Measurements from ENCODE around the gene TTLL6.

The TTLL6 gene

GRCh38 chr17:48737330-48738043 is 79.5 kb downstream of the TTLL6 start:
- DNase-seq: no peak
- ATAC-seq: no peak

GRCh38 chr17:48735062-48735351 is 82.0 kb downstream of the TTLL6 start:
- ATAC-seq: no peak
- DNase-seq: no peak

- ATAC-seq (no peak), DNase-seq (no peak)
These were observed 82.5 kb downstream of the TTLL6 start for GRCh38 chr17:48734333-48735061.

GRCh38 chr17:48733632-48734328 is 83.2 kb downstream of the TTLL6 start:
- DNase-seq (no peak), ATAC-seq (no peak)

GRCh38 chr17:48732688-48733629 is 84.1 kb downstream of the TTLL6 start:
- no peak for DNase-seq
- ATAC-seq: no peak

- DNase-seq: no peak
- ATAC-seq: no peak
These were observed 85.7 kb downstream of the TTLL6 start for GRCh38 chr17:48731355-48731754.

GRCh38 chr17:48730240-48730550 is 86.8 kb downstream of the TTLL6 start:
- ATAC-seq: no peak
- no peak for DNase-seq

GRCh38 chr17:48729335-48730239 is 87.4 kb downstream of the TTLL6 start:
- no peak for ATAC-seq
- no peak for DNase-seq

- DNase-seq: peak; percentile 54
- no peak for ATAC-seq
These were observed 88.5 kb downstream of the TTLL6 start, which contains the start of gene HOXB13 for GRCh38 chr17:48728232-48729231. HOXB13 (minus strand) TSS chr17:48728750; CDS start chr17:48728593, 157 bp downstream.

- no peak for ATAC-seq
These were observed 89.4 kb downstream of the TTLL6 start for GRCh38 chr17:48727415-48728175.

GRCh38 chr17:48726916-48727286 is 90.1 kb downstream of the TTLL6 start:
- ATAC-seq (no peak), DNase-seq (no peak)

More at GRCh38 chr17:48727415-48728175, 89.4 kb downstream of the TTLL6 start:
- DNase-seq: no peak

GRCh38 chr17:48726114-48726915 is 90.7 kb downstream of the TTLL6 start:
- ATAC-seq: no peak
- no peak for DNase-seq

GRCh38 chr17:48725288-48726064 is 91.6 kb downstream of the TTLL6 start:
- DNase-seq: no peak
- ATAC-seq: no peak

- ATAC-seq (no peak), DNase-seq (no peak)
These were observed 92.1 kb downstream of the TTLL6 start for GRCh38 chr17:48725004-48725287.

GRCh38 chr17:48724251-48725003 is 92.6 kb downstream of the TTLL6 start:
- DNase-seq: peak; percentile 87
- peak; percentile 70 for ATAC-seq

GRCh38 chr17:48723423-48724250 is 93.4 kb downstream of the TTLL6 start:
- DNase-seq (no peak), ATAC-seq (no peak)
